GM23338 (cell line): ENCODE measurements around the gene ACSBG1. TPM values are rescaled to one million over a fixed set of nuclear protein-coding genes. Genes with fewer than 3 reads are reported as not detected.

ENCODE experiments used
- ATAC-seq: fragments of 200-7000 bp; cut with Tn5 transposase; 3 replicates; pipeline ENCODE4 v1.9.1; 2020
- DNase-seq: peaks from one replicate; pipeline ENCODE4 v3.0.0-alpha.2; 2015; ENCODE audit warnings: low spot score
- H2AFZ ChIP-seq: fragments of 200-600 bp; sonication (generic); 2 replicates; pipeline ENCODE4 v1.8.0; 2016; ENCODE audit warnings: antibody characterized with exemption, mild to moderate bottlenecking, moderate library complexity
- H3F3A ChIP-seq: fragments of 200-600 bp; sonication (generic); replicated peaks from 2 replicates; pipeline ENCODE4 v1.8.0; 2017; ENCODE audit warnings: antibody characterized with exemption, mixed run types, low read depth
- H3K27ac ChIP-seq: fragments of 200-600 bp; sonication (generic); 2 replicates; pipeline ENCODE4 v1.6.1; 2016; ENCODE audit warnings: low read depth
- H3K27me3 ChIP-seq: fragments of 200-600 bp; sonication (generic); 2 replicates; pipeline ENCODE4 v1.8.0; 2016; ENCODE audit warnings: mild to moderate bottlenecking, mixed run types, moderate library complexity; ENCODE audit not compliant: insufficient read depth
- H3K36me3 ChIP-seq: fragments of 200-600 bp; sonication (generic); 2 replicates; pipeline ENCODE4 v1.8.0; 2016; ENCODE audit warnings: mild to moderate bottlenecking; ENCODE audit not compliant: insufficient read depth
- H3K4me1 ChIP-seq: fragments of 200-600 bp; sonication (generic); 2 replicates; pipeline ENCODE4 v1.8.0; 2016; ENCODE audit warnings: mild to moderate bottlenecking, moderate library complexity; ENCODE audit not compliant: insufficient read depth
- H3K4me2 ChIP-seq: fragments of 200-600 bp; sonication (generic); 2 replicates; pipeline ENCODE4 v1.7.1; 2017; ENCODE audit warnings: mixed run types
- H3K4me3 ChIP-seq: fragments of 200-600 bp; sonication (generic); 2 replicates; pipeline ENCODE4 v1.6.1; 2016; ENCODE audit warnings: mixed run types
- H3K79me2 ChIP-seq: fragments of 200-600 bp; sonication (generic); replicated peaks from 2 replicates; pipeline ENCODE4 v1.8.0; 2017; ENCODE audit warnings: mild to moderate bottlenecking; ENCODE audit not compliant: insufficient read depth
- H3K9me2 ChIP-seq: fragments of 200-600 bp; sonication (generic); 2 replicates; pipeline ENCODE4 v1.8.0; 2017; ENCODE audit not compliant: insufficient read depth
- H4K20me1 ChIP-seq: fragments of 200-600 bp; sonication (generic); replicated peaks from 2 replicates; pipeline ENCODE4 v1.8.0; 2017; ENCODE audit warnings: mild to moderate bottlenecking; ENCODE audit not compliant: insufficient read depth
- H3K27ac Mint-ChIP-seq: 2 replicates; pipeline ENCODE4 v1.8.0; 2020; ENCODE audit warnings: inconsistent platforms, mild to moderate bottlenecking, moderate library complexity, mixed read lengths
- H3K27me3 Mint-ChIP-seq: 3 replicates; pipeline ENCODE4 v1.8.0; 2022; ENCODE audit warnings: low read depth, mild to moderate bottlenecking, moderate library complexity, mixed read lengths, inconsistent platforms; ENCODE audit not compliant: insufficient read depth, poor library complexity
- H3K36me3 Mint-ChIP-seq: 3 replicates; pipeline ENCODE4 v1.8.0; 2021; ENCODE audit warnings: low read depth, mild to moderate bottlenecking, inconsistent platforms, moderate library complexity, mixed read lengths
- H3K4me1 Mint-ChIP-seq: 3 replicates; pipeline ENCODE4 v1.8.0; 2020; ENCODE audit warnings: mild to moderate bottlenecking, inconsistent platforms, mixed read lengths
- H3K4me3 Mint-ChIP-seq: 3 replicates; pipeline ENCODE4 v1.8.0; 2021; ENCODE audit warnings: moderate library complexity, mild to moderate bottlenecking, inconsistent platforms, mixed read lengths
- H3K9me3 Mint-ChIP-seq: 3 replicates; pipeline ENCODE4 v1.8.0; 2020; ENCODE audit warnings: moderate library complexity, mild to moderate bottlenecking, inconsistent platforms, mixed read lengths
- CREB1 ChIP-seq: fragments of 250-450 bp; sonication (Bioruptor Pico); IDR thresholded peaks from 2 replicates; pipeline ENCODE4 v1.5.0; 2020; ENCODE audit warnings: low read depth, mild to moderate bottlenecking, moderate library complexity
- CTCF ChIP-seq, 2 experiments: fragments of 200-600 bp in 1 of 2; sonication (generic) in 1 of 2; conservative IDR thresholded peaks; 2 replicates each; pipeline versions ENCODE4 v1.5.1 to v1.6.1; 2016 to 2017; ENCODE audit warnings: antibody characterized with exemption in 2 of 2, low read depth in 2 of 2, mild to moderate bottlenecking in 2 of 2, moderate library complexity in 1 of 2
- ETS1 ChIP-seq: IDR thresholded peaks from 2 replicates; pipeline ENCODE4 v1.6.1; 2016; ENCODE audit warnings: antibody characterized with exemption
- EZH2phosphoT487 ChIP-seq: fragments of 200-600 bp; sonication (generic); IDR thresholded peaks from one replicate; pipeline ENCODE4 v1.8.1; 2018; ENCODE audit warnings: antibody characterized with exemption; ENCODE audit not compliant: unreplicated experiment
- NANOG ChIP-seq: IDR thresholded peaks from 2 replicates; pipeline ENCODE4 v1.6.1; 2016; ENCODE audit warnings: antibody characterized with exemption, borderline replicate concordance
- POLR2AphosphoS5 ChIP-seq: IDR thresholded peaks from 2 replicates; pipeline ENCODE4 v1.6.1; 2016; ENCODE audit warnings: antibody characterized with exemption, low read depth
- REST ChIP-seq: IDR thresholded peaks from one replicate; pipeline ENCODE4 v1.6.1; 2018; ENCODE audit warnings: antibody characterized with exemption; ENCODE audit not compliant: unreplicated experiment
- STAT1 ChIP-seq: IDR thresholded peaks from one replicate; pipeline ENCODE4 v1.6.1; 2016; ENCODE audit warnings: antibody characterized with exemption; ENCODE audit not compliant: unreplicated experiment
- ZNF331 ChIP-seq: fragments of 250-450 bp; sonication (Bioruptor Pico); IDR thresholded peaks from 2 replicates; pipeline ENCODE4 v1.5.0; 2020; ENCODE audit warnings: low read depth, mild to moderate bottlenecking, moderate library complexity
- ZNF462 ChIP-seq: fragments of 250-450 bp; sonication (Bioruptor Pico); IDR thresholded peaks from 2 replicates; pipeline ENCODE4 v1.5.0; 2020; ENCODE audit warnings: mild to moderate bottlenecking, moderate library complexity
- polyA plus RNA-seq: library from polyadenylated mRNA; unstranded; fragments of >200 nt; fragmentation: Nextera tagmentation; extraction: Ambion mirVana; gene quantifications from 2 replicates; pipeline ENCODE4 v1.2.1, GENCODE V29; 2016
- total RNA-seq: library from RNA; depleted of rRNA; stranded (reverse); fragments of >200 nt; shearing (Covaris generic); gene quantifications from 2 replicates; pipeline ENCODE4 v1.2.3, GENCODE V29; 2014

The ACSBG1 gene
- total and polyA plus RNA-seq, 2 experiments from 2014 or later, result 1.9 to 10.0 TPM

- H3K9me2 ChIP-seq, result no peaks in the 10 kb centered on the region
- Mint-ChIP-seq H3K4me1 (peaks cover 31% of the 10 kb centered on the region), H3K27me3 (peaks cover 8% of the 10 kb centered on the region), H3K4me3 (peak overlapping the region; percentile 83), H3K36me3 (no peaks in the 10 kb centered on the region), H3K27ac (no peak overlapping the region), H3K9me3 (no peaks in the 10 kb centered on the region)
- TF ChIP-seq REST (no peak), ZNF462 (CRISPR knock-in tag) (no peak), ETS1 (no peak), CTCF (conservative IDR thresholded peaks at IDR 0.05; ENCODE audit: low read depth in 2 of 2) (no peak), ZNF331 (no peak), STAT1 (no peak), NANOG (no peak), EZH2phosphoT487 (no peak), POLR2AphosphoS5 (no peak), CREB1 (no peak)
- DNase-seq, result no peak
- no peaks in the 10 kb centered on the region for H4K20me1 ChIP-seq
- H3K4me3 ChIP-seq, result peak overlapping the region; percentile 86; the same call in 1 of the 2 replicates
- no peak overlapping the region; the same call in 1 of the 2 replicates for H2AFZ ChIP-seq
- H3K4me1 ChIP-seq, result peaks cover 20% of the 10 kb centered on the region; the same call in 1 of the 2 replicates
- no peaks in the 10 kb centered on the region for H3K36me3 ChIP-seq
- 0 out of 2 replicates have a peak, but pooled peaks cover 6% of the 10 kb centered on the region for H3F3A ChIP-seq
- no peak overlapping the region for H3K27ac ChIP-seq
- ATAC-seq, result no peak
- H3K79me2 ChIP-seq, result peaks cover 3% of the 10 kb centered on the region; the same call in 1 of the 2 replicates
- no peaks in the 10 kb centered on the region for H3K27me3 ChIP-seq
- H3K4me2 ChIP-seq, result peak overlapping the region; percentile 90
Measured at GRCh38 chr15:78129751-78130287, 104.5 kb downstream of the ACSBG1 start.
